Natural killer cell (primary cell): Measurements from ENCODE around the gene FBXO34. TPM values are rescaled to one million over a fixed set of nuclear protein-coding genes. Genes with fewer than 3 reads are reported as not detected.

Experiments
- ATAC-seq, 3 donors: fragments of 150-1000 bp in 2 of 3; fragments of 200-7000 bp in 1 of 3; cut with Tn5 transposase; 1 replicate in 1 of 3; 2 replicates in 2 of 3; pipeline ENCODE4 v1.10.0; 2021; ENCODE audit warnings: mild to moderate bottlenecking in 2 of 3, moderate library complexity in 2 of 3
- DNase-seq, 2 donors: peaks; one replicate each; pipeline versions ENCODE4 v3.0.0 to v3.0.0-alpha.2; 2013 to 2021; ENCODE audit warnings: mixed read lengths in 1 of 2
- H3K27ac ChIP-seq: one replicate; pipeline ENCODE4 v1.5.1; 2013; ENCODE audit warnings: mild to moderate bottlenecking, low read length
- H3K27me3 ChIP-seq: one replicate; pipeline ENCODE4 v1.6.1; 2013; ENCODE audit warnings: low read length; ENCODE audit not compliant: control insufficient read depth, insufficient read depth
- H3K36me3 ChIP-seq: one replicate; pipeline ENCODE4 v1.6.1; 2013; ENCODE audit warnings: low read length; ENCODE audit not compliant: control insufficient read depth, insufficient read depth
- H3K4me1 ChIP-seq: one replicate; pipeline ENCODE4 v1.6.1; 2013; ENCODE audit warnings: low read length; ENCODE audit not compliant: control insufficient read depth, insufficient read depth
- H3K4me3 ChIP-seq: one replicate; pipeline ENCODE4 v1.5.1; 2013; ENCODE audit warnings: low read length
- H3K9me3 ChIP-seq: one replicate; pipeline ENCODE4 v1.6.1; 2013; ENCODE audit warnings: low read length; ENCODE audit not compliant: control insufficient read depth, insufficient read depth
- H3K27ac Mint-ChIP-seq, 2 donors: one replicate each; pipeline ENCODE4 v1.8.0; 2022; ENCODE audit warnings: mild to moderate bottlenecking in 2 of 2, mixed read lengths in 2 of 2, moderate library complexity in 1 of 2
- H3K27me3 Mint-ChIP-seq, 2 donors: one replicate each; pipeline ENCODE4 v1.8.0; 2022; ENCODE audit warnings: low read depth in 2 of 2, mixed read lengths in 2 of 2
- H3K36me3 Mint-ChIP-seq: one replicate; pipeline ENCODE4 v1.8.0; 2022; ENCODE audit warnings: mixed read lengths
- H3K4me1 Mint-ChIP-seq, 2 donors: one replicate each; pipeline ENCODE4 v1.8.0; 2022; ENCODE audit warnings: mixed read lengths in 2 of 2
- H3K4me3 Mint-ChIP-seq: one replicate; pipeline ENCODE4 v1.8.0; 2022; ENCODE audit warnings: mild to moderate bottlenecking, moderate library complexity, mixed read lengths
- H3K9me3 Mint-ChIP-seq, 2 donors: one replicate each; pipeline ENCODE4 v1.8.0; 2022; ENCODE audit warnings: mixed read lengths in 2 of 2
- WGBS: methylation state at CpG from one replicate; pipeline ENCODE4 v1.1.7; 2013; ENCODE audit warnings: missing lambda C conversion rate; ENCODE audit not compliant: insufficient coverage; 5-methylcytosine and 5-hydroxymethylcytosine counted together
- intact Hi-C: fragments of 100-400 bp; cut with micrococcal nuclease; formaldehyde crosslinking; loops from one replicate; pipeline ENCODE4 v1.14.2; 2022
- total RNA-seq, 4 donors: library from RNA; stranded (reverse); fragments of 120-200 nt in 1 of 4; gene quantifications; one replicate each; pipeline versions ENCODE4 v1.2.3 to v1.2.4, GENCODE V29; 2013 to 2022
- TF ChIP-seq, protein P1 (sequence below): fragments of 200-600 bp; IDR thresholded peaks from one replicate; pipeline ENCODE4 v1.8.0; 2022; ENCODE audit warnings: antibody characterized with exemption

FBXO34 gene
- total RNA-seq, 3 donors from 2014 or later (not counting 1 experiment from before 2014, with no cell fraction given): 34.7 to 39.3 (median 36.6) TPM

DNA sequence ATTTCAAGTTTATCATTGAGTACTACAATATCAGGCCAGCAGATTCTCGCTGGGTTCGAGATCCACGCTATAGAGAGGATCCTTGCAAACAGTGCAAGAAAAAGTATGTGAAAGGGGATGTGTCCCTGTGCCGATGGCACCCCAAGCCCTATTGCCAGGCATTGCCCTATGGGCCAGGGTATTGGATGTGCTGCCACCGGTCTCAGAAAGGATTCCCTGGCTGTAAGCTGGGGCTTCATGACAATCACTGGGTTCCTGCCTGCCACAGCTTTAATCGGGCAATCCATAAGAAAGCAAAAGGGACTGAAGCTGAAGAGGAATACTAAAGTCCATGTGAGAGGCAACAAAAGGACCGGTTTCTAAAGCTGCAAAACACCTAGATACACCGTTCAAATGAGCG, 81.0 kb downstream of the FBXO34 start:
- peak overlapping the region; percentile 90 for H3K27ac Mint-ChIP-seq
- H3K4me1 ChIP-seq: peaks cover 17% of the 10 kb centered on the region
- H3K4me3 ChIP-seq: no peak overlapping the region
- H3K36me3 Mint-ChIP-seq: peaks cover 6% of the 10 kb centered on the region
- intact Hi-C loops: no loop called here
- TF ChIP-seq, protein P1, sequence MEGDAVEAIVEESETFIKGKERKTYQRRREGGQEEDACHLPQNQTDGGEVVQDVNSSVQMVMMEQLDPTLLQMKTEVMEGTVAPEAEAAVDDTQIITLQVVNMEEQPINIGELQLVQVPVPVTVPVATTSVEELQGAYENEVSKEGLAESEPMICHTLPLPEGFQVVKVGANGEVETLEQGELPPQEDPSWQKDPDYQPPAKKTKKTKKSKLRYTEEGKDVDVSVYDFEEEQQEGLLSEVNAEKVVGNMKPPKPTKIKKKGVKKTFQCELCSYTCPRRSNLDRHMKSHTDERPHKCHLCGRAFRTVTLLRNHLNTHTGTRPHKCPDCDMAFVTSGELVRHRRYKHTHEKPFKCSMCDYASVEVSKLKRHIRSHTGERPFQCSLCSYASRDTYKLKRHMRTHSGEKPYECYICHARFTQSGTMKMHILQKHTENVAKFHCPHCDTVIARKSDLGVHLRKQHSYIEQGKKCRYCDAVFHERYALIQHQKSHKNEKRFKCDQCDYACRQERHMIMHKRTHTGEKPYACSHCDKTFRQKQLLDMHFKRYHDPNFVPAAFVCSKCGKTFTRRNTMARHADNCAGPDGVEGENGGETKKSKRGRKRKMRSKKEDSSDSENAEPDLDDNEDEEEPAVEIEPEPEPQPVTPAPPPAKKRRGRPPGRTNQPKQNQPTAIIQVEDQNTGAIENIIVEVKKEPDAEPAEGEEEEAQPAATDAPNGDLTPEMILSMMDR: no peak
- H3K36me3 ChIP-seq: peaks cover 30% of the 10 kb centered on the region
- no peaks in the 10 kb centered on the region for H3K9me3 ChIP-seq
- no peak overlapping the region for H3K4me3 Mint-ChIP-seq
- H3K4me1 Mint-ChIP-seq: peaks cover 33 to 43% of the 10 kb centered on the region in 2 donors
- H3K9me3 Mint-ChIP-seq: no peaks in the 10 kb centered on the region
- no peak overlapping the region for H3K27ac ChIP-seq
- ATAC-seq (no peak), DNase-seq (no peak)
- WGBS: 95% methylated on average over 9 of the region's 9 CpGs
- H3K27me3 Mint-ChIP-seq: no peaks in the 10 kb centered on the region
- no peaks in the 10 kb centered on the region for H3K27me3 ChIP-seq

DNA sequence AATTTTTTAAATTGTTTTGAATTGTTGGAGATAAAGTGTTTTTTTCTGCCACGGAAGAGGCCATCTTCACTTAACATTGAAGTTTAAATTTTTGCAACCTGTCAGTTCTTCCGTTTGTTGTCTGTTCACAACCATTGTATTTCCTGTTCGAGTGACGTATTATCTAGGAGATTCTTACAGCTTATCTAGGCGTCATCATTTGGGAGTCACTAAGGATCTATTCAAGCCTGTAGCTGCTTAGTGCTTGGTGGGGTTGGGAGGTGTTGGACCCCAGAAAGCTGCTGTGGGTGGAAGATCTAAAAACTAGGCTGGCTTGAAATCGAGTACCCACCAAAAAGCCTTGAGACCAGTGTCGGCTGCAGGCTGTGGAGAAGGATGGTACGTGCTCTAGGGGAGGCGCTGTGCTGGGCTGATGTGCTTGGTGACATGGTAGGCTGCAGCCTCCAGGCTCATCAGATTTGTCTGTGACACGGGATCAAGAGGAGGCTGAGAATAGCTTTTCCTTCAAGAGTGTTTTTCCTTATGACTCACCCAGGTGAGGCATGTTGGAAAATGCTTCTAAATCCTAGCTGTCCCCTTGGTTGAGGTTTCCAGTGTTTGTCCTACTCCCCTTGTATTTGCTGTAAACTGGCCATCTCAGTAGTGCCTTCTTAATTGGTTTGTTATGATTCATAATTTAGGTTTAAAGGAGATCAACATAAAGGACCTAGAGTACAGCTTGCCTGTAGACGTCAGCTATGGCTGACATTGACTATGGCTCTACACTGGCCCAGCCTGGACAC, 82.7 kb downstream of the FBXO34 start:
- H3K27ac Mint-ChIP-seq: peak overlapping the region; percentile 90
- ATAC-seq (peak; percentile 33 to 48 (median 48)), DNase-seq (peak in 1 of 2 donors; percentile 60)
- H3K4me1 Mint-ChIP-seq: peaks cover 20 to 31% of the 10 kb centered on the region in 2 donors
- H3K4me1 ChIP-seq: peaks cover 14% of the 10 kb centered on the region
- no peaks in the 10 kb centered on the region for H3K27me3 ChIP-seq
- no peaks in the 10 kb centered on the region for H3K9me3 Mint-ChIP-seq
- H3K36me3 ChIP-seq: peaks cover 30% of the 10 kb centered on the region
- no peaks in the 10 kb centered on the region for H3K9me3 ChIP-seq
- H3K4me3 ChIP-seq: no peak overlapping the region
- 71% methylated on average over 11 of the region's 11 CpGs for WGBS
- no peaks in the 10 kb centered on the region for H3K27me3 Mint-ChIP-seq
- H3K4me3 Mint-ChIP-seq: peak overlapping the region; percentile 76
- H3K36me3 Mint-ChIP-seq: peaks cover 6% of the 10 kb centered on the region
- intact Hi-C loops: loop anchor here (1.0 to 2.0 kb wide), 4 partner anchors 15 to 141 kb away; partner anchors contain the start of gene FBXO34
- H3K27ac ChIP-seq: peak overlapping the region; percentile 59
- TF ChIP-seq, protein P1: no peak

DNA sequence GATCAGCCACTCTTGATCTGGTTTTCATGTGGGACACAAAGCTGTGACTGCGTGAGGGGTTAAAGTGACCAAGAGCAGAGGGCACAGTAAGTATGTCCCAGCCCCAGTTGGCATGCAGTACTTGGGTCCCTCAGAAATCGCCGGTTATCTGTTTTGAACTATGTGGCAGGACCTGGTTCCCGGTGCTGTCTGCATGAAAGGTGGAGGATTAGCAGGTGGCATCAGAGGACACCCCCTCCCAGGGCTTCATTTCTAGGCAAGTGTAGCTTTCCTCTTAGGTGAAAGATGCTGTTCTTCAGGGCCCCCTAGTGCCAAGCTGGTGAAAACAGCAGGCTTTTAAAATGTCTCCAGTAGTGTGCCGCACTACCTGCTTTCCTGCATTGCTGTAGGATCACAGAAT, 83.3 kb downstream of the FBXO34 start:
- peak; percentile 42 to 85 for DNase-seq
- peak; percentile 90 to 95 (median 94) for ATAC-seq
- no peaks in the 10 kb centered on the region for H3K9me3 ChIP-seq
- peak overlapping the region; percentile 76 for H3K4me3 Mint-ChIP-seq
- peaks cover 15 to 28% of the 10 kb centered on the region in 2 donors for H3K4me1 Mint-ChIP-seq
- intact Hi-C loops: loop anchor here (1.0 to 2.0 kb wide), 4 partner anchors 16 to 141 kb away; partner anchors contain the start of gene FBXO34
- peak overlapping the region; percentile 90 for H3K27ac Mint-ChIP-seq
- H3K27me3 Mint-ChIP-seq: no peaks in the 10 kb centered on the region
- H3K27ac ChIP-seq: peak overlapping the region; percentile 59
- no peaks in the 10 kb centered on the region for H3K9me3 Mint-ChIP-seq
- no peaks in the 10 kb centered on the region for H3K27me3 ChIP-seq
- 55% methylated on average over 5 of the region's 5 CpGs for WGBS
- TF ChIP-seq, protein P1: peak; percentile 76
- H3K4me3 ChIP-seq: no peak overlapping the region
- peaks cover 14% of the 10 kb centered on the region for H3K4me1 ChIP-seq
- H3K36me3 ChIP-seq: peaks cover 30% of the 10 kb centered on the region
- peaks cover 6% of the 10 kb centered on the region for H3K36me3 Mint-ChIP-seq
